Omental fat pad (tissue), 4 donors: ENCODE measurements around the gene SORCS2. TPM values are rescaled to one million over a fixed set of nuclear protein-coding genes. Genes with fewer than 3 reads are reported as not detected.

Experiments
- ATAC-seq: fragments of 150-250 bp; one replicate; pipeline ENCODE4 v1.9.1; 2016; ENCODE audit warnings: mild to moderate bottlenecking, moderate library complexity; ENCODE audit not compliant: low FRiP score
- DNase-seq: peaks from one replicate; pipeline ENCODE4 v3.0.0-alpha.2; 2019; ENCODE audit warnings: low spot score
- total RNA-seq, 4 donors: library from RNA; depleted of rRNA; stranded (reverse); fragments of >200 nt; gene quantifications; one replicate each; pipeline ENCODE4 v1.1.0, GENCODE V29; 2016
- TF ChIP-seq, protein P1 (sequence below), 3 donors: fragments of 450-650 bp; IDR thresholded peaks; one replicate each; pipeline ENCODE4 v1.5.1; 2016 to 2017; ENCODE audit warnings: antibody characterized with exemption in 3 of 3, mild to moderate bottlenecking in 3 of 3, moderate library complexity in 2 of 3

Gene SORCS2
- total RNA-seq, 4 donors from 2014 or later: 0.63 to 4.6 (median 1.2) TPM

DNA sequence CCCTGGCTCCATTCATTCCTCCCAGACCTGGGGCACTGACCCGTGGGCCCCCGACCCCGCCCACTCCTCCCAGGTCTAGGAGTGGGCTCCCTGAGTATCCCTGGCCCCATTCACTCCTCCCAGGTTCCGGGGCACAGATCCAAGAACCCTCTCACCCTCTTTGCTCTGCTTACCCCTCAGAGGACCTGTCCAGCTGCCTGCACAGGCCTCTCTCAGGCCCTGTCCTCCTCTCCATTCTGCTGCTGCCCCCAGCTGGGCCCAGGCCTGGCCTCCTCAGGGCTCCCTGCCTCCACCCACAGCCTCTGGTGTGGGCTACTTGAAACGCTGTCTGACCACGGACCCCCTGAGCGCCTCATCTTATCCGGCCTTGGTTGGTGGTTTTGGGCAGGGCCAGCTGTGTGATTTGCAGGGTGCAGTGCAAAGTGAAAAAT, 460.1 kb downstream of the SORCS2 start:
- TF ChIP-seq, protein P1, sequence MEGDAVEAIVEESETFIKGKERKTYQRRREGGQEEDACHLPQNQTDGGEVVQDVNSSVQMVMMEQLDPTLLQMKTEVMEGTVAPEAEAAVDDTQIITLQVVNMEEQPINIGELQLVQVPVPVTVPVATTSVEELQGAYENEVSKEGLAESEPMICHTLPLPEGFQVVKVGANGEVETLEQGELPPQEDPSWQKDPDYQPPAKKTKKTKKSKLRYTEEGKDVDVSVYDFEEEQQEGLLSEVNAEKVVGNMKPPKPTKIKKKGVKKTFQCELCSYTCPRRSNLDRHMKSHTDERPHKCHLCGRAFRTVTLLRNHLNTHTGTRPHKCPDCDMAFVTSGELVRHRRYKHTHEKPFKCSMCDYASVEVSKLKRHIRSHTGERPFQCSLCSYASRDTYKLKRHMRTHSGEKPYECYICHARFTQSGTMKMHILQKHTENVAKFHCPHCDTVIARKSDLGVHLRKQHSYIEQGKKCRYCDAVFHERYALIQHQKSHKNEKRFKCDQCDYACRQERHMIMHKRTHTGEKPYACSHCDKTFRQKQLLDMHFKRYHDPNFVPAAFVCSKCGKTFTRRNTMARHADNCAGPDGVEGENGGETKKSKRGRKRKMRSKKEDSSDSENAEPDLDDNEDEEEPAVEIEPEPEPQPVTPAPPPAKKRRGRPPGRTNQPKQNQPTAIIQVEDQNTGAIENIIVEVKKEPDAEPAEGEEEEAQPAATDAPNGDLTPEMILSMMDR (IDR thresholded peaks at IDR 0.05): no peak
- DNase-seq: no peak
- ATAC-seq: no peak

- DNase-seq (no peak), ATAC-seq (no peak)
- TF ChIP-seq, protein P1 (IDR thresholded peaks at IDR 0.05): no peak
Observed at GRCh38 chr4:7652906-7653305, 460.6 kb downstream of the SORCS2 start.

DNA sequence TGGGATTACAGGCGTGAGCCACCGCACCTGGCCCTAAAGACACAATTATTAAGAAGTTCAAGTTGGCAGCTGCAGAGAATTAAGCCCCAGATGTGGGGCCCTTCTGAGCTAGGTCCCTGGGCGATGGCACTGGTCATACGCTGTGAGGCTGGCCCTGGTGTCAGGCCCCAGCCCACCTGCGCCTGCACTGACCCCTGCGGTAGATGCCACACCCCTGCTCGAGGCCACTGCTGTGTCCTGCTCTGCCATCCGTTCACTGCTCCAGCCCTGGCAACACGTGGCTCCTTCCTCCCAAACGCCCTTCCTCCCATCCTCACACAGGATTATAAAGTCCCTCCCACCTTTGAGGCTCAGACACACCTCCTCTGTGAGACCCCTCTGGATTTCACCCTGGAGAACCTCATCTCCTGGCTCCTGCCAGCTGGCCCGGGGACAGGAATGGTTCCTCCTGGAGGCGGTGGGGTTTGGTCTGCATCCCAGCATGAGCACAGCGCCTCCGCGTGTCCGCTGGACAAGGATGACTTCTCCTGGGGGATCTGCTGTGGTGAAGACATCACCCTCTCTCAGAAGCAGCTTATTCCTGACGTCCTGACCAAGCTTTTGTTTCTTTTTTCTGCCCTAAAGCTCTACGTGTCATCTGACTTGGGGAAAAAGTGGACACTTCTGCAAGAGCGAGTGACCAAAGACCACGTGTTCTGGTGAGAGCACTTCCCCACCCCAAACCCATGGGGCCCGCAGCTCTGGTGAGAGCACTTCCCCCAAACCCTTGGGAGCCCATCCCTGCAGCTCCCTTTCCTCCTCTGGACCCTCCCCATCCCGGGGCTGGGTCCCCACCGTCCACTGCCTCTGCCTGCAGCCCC, 461.4 kb downstream of the SORCS2 start:
- DNase-seq (no peak), ATAC-seq (no peak)
- TF ChIP-seq, protein P1 (IDR thresholded peaks at IDR 0.05): no peak

DNA sequence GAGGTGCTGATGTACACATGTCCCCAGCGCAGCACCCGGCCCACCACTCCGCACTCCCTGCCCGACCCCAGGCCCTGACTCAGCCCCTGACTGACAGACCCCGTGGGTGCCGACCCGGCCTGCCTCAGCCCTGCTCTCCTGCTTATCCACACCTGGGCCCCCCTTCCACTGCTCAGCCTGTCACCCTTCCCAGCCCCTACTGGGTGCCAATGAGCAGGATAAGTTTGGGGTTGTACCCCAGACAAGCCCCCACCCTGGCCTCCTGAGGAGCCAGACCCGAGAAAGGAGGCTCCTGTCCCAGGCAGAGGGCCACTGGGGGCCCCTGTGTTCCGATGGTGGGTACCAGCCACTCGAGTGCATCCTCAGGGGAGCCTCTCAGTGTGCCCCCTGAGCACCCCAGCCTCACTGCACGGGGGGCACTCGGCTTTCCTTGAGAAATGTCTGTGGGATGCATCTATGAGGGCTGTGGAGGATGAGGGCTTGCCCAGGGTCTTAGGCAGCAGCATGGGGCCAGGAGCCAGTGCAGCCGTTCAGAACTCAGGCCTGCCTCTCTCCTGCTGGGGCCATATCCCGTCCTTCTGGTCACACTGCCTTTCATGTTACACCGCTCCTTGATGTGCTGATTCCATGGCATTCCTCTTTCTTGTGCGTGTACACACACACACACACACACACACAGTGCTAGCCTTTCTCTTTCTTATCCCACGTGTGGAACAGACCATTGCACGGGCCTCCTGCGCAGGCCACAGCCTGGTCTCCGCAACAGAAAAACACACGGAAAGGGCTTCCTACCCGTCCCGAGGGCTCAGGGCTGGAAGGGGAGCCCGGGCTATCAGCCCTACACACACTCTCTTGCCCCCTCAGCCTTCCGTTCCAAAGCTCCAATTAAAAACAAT, 462.5 kb downstream of the SORCS2 start:
- ATAC-seq (no peak), DNase-seq (no peak)
- TF ChIP-seq, protein P1 (IDR thresholded peaks at IDR 0.05): no peak

DNA sequence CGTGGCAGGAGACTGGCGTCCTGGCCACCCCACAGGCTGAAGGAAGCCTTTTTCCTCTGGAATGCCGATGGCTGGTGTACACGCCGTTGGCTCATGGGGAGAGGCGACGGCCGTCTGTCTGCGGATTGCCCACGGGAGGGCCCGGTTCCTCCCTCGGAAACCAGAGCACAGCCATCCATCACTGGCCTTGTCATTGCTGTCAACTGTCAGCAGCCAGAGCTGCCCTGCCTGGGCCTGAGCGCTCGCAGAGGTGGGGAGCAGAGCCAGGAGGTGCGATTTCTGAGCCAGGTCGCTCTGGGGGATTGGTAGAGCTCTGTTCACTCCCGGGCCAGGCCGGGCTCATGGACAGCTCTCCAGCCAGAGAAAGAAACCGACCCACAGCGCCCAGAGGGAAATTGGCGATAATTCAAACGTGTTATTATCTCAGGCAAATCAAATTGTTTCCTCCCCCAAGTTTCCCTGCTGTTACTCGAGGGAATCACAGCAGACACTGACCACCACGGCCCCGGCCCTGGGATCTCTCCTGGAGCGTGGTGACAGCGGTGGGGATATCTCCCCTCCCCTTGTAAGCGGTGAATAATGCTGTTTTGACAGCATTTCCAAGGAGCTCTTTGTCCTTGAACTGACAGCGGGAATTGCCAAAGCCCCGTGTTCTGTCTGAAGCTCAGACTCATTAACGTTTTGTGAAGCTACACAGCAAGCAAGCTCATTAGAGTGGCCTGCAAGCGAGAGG, 463.3 kb downstream of the SORCS2 start:
- no peak for DNase-seq
- ATAC-seq: no peak
- TF ChIP-seq, protein P1 (IDR thresholded peaks at IDR 0.05): no peak

DNA sequence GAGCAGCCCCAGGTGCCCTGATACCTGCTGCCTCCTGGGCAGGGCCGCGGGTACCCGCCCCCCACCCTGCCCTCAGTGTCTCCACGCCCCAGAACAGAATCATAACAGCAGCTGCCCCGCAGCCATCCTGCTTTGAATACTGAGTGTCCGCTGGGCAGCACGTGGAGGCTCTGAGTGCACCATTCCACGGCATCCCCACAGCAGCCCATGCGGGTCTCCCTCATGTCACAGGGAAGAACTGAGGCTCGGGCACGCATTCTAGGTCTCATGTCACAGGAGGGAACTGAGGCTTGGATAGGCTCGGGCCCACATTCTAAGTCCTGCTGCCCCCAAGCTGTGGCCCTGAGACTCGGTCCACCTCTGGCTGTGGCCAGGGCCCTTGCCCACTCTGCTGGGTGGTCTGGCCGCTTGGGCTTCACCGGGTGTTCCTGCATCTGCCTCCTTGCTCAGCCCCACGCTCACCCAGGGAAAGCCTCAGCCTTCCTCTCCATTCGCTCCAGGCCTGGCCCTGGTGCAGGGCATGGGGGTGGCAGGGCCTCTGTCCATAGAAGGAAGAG, 464.0 kb downstream of the SORCS2 start:
- TF ChIP-seq, protein P1 (IDR thresholded peaks at IDR 0.05): no peak
- DNase-seq (no peak), ATAC-seq (no peak)
